Right cardiac atrium (tissue), 5 donors: ENCODE data around the gene TMEM14A. TPM values are rescaled to one million over a fixed set of nuclear protein-coding genes. Genes with fewer than 3 reads are reported as not detected.
"Not testable (repeated sequence)": the region's sequence is repeated elsewhere in the genome, so short reads cannot be mapped to it uniquely, and the experiment has no call there.

ENCODE experiments used
- ATAC-seq, 2 donors: fragments of 200-7000 bp; cut with Tn5 transposase; one replicate each; pipeline versions ENCODE4 v1.8.0 to v1.9.1; 2020; ENCODE audit warnings: moderate library complexity in 2 of 2, mild to moderate bottlenecking in 1 of 2
- DNase-seq, 3 donors: peaks; one replicate each; pipeline ENCODE4 v3.0.0-alpha.2; 2020
- H3K27ac ChIP-seq: one replicate; pipeline ENCODE4 v1.5.1; 2013; ENCODE audit warnings: mild to moderate bottlenecking, low read length, control low read depth, moderate library complexity
- H3K27me3 ChIP-seq: one replicate; pipeline ENCODE4 v1.6.1; 2013; ENCODE audit not compliant: control insufficient read depth, insufficient read depth
- H3K4me1 ChIP-seq: one replicate; pipeline ENCODE4 v1.6.1; 2013; ENCODE audit warnings: low read length; ENCODE audit not compliant: control insufficient read depth, insufficient read depth
- H3K4me3 ChIP-seq: one replicate; pipeline ENCODE4 v1.5.1; 2013; ENCODE audit warnings: low read length, control low read depth
- H3K9me3 ChIP-seq: one replicate; pipeline ENCODE4 v1.6.1; 2013; ENCODE audit warnings: low read length; ENCODE audit not compliant: control insufficient read depth
- WGBS: extraction: QIAGEN DNeasy Blood & Tissue Kit; methylation state at CpG from one replicate; pipeline ENCODE4 v1.1.7; 2013; 5-methylcytosine and 5-hydroxymethylcytosine counted together
- intact Hi-C, 4 donors: fragments of 100-400 bp; cut with DNase I; formaldehyde crosslinking; loops; one replicate each; pipeline versions ENCODE4 v1.11.0 to v1.14.0; 2022 to 2023
- polyA plus RNA-seq: library from polyadenylated mRNA; stranded (reverse); fragments of 200-250 nt; gene quantifications from one replicate; pipeline ENCODE4 v1.2.3, GENCODE V29; 2013
- total RNA-seq, 4 donors: library from RNA; stranded (reverse); fragmentation: NEBNext Ultra II Directional; extraction: Animal tissue kit (Norgen Biotek cat#: 25700); gene quantifications; one replicate each; pipeline ENCODE4 v1.2.1, GENCODE V29; 2021
- donor health status: healthy with polysubstance abuse.
- donor health status: DM: no; HTN: yes; CAD: no.
- donor health status: DM: no; HTN: no; CAD: no.
- donor health status: DM: no; HTN: yes; CAD: no; lungs with severe emphysema.
- donor health status: DM: yes; HTN: yes; CAD: no.

Gene TMEM14A
- total and polyA plus RNA-seq, 5 donors = 8.7 to 19.5 (median 15.2) TPM

GRCh38 chr6:52666523-52666922, 4.4 kb upstream of the TMEM14A start:
- Histone ChIP-seq H3K27me3 (no peaks in the 10 kb centered on the region), H3K4me1 (peaks cover 8% of the 10 kb centered on the region), H3K9me3 (no peaks in the 10 kb centered on the region), H3K27ac (no peak overlapping the region), H3K4me3 (no peak overlapping the region)
- intact Hi-C loops = loop anchor here in 2 of 4 donors (10.0 kb wide), 2 partner anchors 72 to 382 kb away; partner anchors contain the start of gene MCM3 (in 1 of the 2)
- WGBS = 98% methylated on average over 2 of the region's 2 CpGs
- ATAC-seq (no peak), DNase-seq (no peak)

GRCh38 chr6:52667572-52667971, 3.3 kb upstream of the TMEM14A start:
- no peaks in the 10 kb centered on the region for H3K27me3 ChIP-seq
- intact Hi-C loops = loop anchor here in 2 of 4 donors (10.0 kb wide), 2 partner anchors 73 to 383 kb away; partner anchors contain the start of gene MCM3 (in 1 of the 2)
- WGBS = 71% methylated on average over 1 of the region's 1 CpG
- no peaks in the 10 kb centered on the region for H3K9me3 ChIP-seq
- DNase-seq (no peak), ATAC-seq (no peak)
- peaks cover 8% of the 10 kb centered on the region for H3K4me1 ChIP-seq
- H3K27ac ChIP-seq = no peak overlapping the region
- H3K4me3 ChIP-seq = no peak overlapping the region

DNA sequence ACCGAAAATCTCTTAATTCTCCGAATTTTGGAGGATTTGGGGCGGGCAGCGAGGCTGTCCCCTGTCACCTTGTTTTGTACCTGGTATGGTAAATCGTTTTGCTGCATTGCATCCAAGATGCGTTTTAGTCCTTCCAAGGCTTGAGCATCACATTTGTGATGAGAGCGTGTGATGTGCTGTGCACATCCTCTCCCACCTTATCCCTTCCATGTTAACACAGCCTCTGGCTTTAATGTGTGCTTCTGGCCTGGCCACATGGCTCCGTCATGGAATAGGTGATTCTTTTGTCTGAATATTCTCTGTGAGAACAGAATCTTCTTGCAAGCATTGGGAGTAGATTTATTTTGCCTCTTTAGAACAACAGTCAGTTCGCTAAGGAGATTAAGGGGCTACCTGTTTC, 763 bp downstream of the TMEM14A start:
- 74% methylated on average over 9 of the region's 9 CpGs for WGBS
- intact Hi-C loops = loop anchor here in 1 of 4 donors (5.0 kb wide), 1 partner anchor 384 kb away; no protein-coding TSS in a partner anchor
- Histone ChIP-seq H3K4me1 (no peaks in the 10 kb centered on the region), H3K9me3 (no peaks in the 10 kb centered on the region), H3K27ac (no peak overlapping the region), H3K27me3 (no peaks in the 10 kb centered on the region), H3K4me3 (peak overlapping the region; percentile 43)
- no peak for DNase-seq
- no peak for ATAC-seq

DNA sequence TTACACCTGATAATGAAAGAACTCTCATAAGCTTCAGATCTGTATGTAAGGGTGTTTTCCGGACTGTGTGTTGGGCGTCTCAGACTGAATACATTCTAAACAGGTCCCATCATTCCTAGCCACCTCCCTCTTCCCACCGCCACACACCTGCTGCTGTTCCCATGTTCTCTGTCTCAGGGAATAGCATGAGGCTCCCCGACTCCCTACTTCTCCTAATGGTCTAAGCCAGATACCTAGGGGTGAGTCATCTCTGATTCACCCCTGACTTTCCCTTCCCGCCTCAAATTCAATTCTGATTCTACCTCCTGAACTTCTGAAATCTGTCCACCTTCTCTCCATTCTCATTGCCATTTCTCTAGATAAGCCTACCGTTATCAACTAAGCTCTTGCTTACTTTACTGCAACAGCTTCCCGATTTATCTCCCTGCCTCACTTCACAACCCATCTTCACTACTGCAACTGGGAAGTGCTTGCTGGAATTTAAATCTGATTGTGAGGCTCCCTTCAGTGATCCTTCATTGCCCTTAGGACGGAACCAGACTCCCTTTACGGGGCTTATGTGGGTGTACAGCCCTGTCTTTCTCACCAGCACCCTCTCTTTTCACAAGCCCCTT, 1.6 kb downstream of the TMEM14A start:
- DNase-seq (no peak), ATAC-seq (no peak)
- H3K27me3 ChIP-seq = no peaks in the 10 kb centered on the region
- WGBS = 90% methylated on average over 9 of the region's 9 CpGs
- intact Hi-C loops = loop anchor here in 1 of 4 donors (5.0 kb wide), 1 partner anchor 385 kb away; no protein-coding TSS in a partner anchor
- H3K4me3 ChIP-seq = no peak overlapping the region
- no peaks in the 10 kb centered on the region for H3K9me3 ChIP-seq
- H3K27ac ChIP-seq = no peak overlapping the region
- no peaks in the 10 kb centered on the region for H3K4me1 ChIP-seq

DNA sequence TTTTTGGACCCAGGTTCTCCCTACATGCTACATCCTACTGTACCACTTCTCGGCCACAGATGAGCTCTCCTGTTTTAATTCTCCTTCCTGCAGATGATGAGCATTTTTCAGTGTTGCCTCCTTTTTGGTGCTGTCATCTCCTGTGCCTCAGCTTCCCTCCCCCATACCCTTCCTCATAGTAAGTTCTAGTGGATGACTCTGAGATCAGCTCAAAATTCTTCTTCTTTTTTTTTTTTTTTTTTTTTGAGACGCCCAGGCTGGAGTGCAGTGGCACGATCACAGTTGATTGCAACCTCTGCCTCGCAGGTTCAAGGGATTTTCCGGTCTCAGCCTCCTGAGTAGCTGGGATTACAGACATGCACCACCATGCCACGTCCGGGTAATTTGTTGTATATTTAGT, 3.8 kb downstream of the TMEM14A start:
- Histone ChIP-seq H3K27me3 (no peaks in the 10 kb centered on the region), H3K4me3 (no peak overlapping the region), H3K27ac (no peak overlapping the region), H3K4me1 (no peaks in the 10 kb centered on the region), H3K9me3 (no peaks in the 10 kb centered on the region)
- ATAC-seq (no peak), DNase-seq (no peak)
- intact Hi-C loops = loop anchor here in 1 of 4 donors (5.0 kb wide), 1 partner anchor 387 kb away; no protein-coding TSS in a partner anchor
- WGBS = 85% methylated on average over 7 of the region's 7 CpGs

DNA sequence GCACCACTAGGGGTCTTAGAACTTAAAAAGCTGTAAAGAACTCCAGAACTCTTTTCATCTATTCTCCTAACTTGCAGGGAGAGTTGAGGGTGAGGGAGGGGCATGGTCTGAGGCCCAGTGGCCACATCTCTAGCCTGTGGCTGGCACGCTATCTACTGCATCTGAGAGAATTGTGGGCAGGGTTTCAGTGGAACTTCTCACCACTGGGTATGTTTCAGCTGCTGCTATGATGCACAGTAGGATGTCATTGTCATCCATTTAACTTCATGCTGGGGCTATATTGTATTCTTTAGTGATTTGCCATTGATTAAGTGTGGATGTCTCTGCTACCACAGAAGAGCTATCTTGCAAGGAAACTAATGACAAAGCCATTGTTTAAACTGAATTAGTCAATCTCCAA, 4.5 kb downstream of the TMEM14A start:
- intact Hi-C loops = no loop called here
- H3K4me3 ChIP-seq = no peak overlapping the region
- H3K27me3 ChIP-seq = no peaks in the 10 kb centered on the region
- ATAC-seq (no peak), DNase-seq (no peak)
- H3K4me1 ChIP-seq = no peaks in the 10 kb centered on the region
- H3K27ac ChIP-seq = no peak overlapping the region
- no peaks in the 10 kb centered on the region for H3K9me3 ChIP-seq
- WGBS = 91% methylated on average over 1 of the region's 1 CpG

DNA sequence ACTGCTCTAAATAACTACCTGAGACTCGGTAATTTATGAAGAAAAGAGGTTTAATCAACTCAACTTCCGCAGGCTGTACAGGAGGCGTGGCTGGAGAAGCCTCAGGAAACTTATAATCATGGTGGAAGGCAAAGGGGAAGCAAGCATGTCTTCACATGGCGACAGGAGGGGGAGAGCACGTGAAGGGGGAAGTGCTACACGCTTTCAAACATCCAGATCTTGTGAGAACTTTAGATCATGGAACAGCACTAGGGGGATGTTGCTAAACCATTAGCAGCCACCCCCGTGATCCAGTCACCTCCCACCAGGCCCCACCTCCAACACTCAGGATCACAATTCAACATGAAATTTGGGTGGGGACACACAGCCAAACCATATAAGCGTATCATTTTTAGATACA, 5.7 kb downstream of the TMEM14A start:
- 85% methylated on average over 8 of the region's 8 CpGs for WGBS
- intact Hi-C loops = not testable (repeated sequence)

DNA sequence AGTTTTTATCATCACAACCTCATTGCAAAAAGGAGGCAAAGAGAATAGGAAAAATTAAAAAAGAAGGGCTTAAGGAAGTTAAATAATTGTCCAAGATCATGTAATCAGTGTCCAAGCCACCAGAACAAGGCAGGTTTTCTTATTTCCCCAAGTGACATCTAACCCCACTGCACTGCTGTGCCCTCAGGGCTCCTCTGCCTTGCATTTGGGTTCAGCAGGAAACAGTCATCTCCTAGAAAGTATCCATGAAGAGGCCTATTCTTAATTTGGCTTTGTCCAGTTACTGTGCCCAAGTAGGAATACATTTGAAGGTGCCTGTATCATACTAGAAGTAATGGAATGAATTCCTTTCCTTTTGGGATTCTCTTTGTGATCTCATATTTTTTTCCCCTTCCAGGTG, 10.5 kb downstream of the TMEM14A start:
- Histone ChIP-seq H3K27ac (no peak overlapping the region), H3K27me3 (no peaks in the 10 kb centered on the region), H3K9me3 (no peaks in the 10 kb centered on the region), H3K4me3 (no peak overlapping the region), H3K4me1 (no peaks in the 10 kb centered on the region)
- DNase-seq = no peak
- intact Hi-C loops = no loop called here
- no peak for ATAC-seq

More for the DNA sequence above, 5.7 kb downstream of the TMEM14A start:
- H3K4me3 ChIP-seq, H3K27ac ChIP-seq, ATAC-seq, H3K4me1 ChIP-seq, H3K27me3 ChIP-seq, DNase-seq, H3K9me3 ChIP-seq: not testable (repeated sequence)

- ATAC-seq = no peak
- Histone ChIP-seq H3K27ac (no peak overlapping the region), H3K4me1 (no peaks in the 10 kb centered on the region), H3K9me3 (no peaks in the 10 kb centered on the region), H3K4me3 (no peak overlapping the region), H3K27me3 (no peaks in the 10 kb centered on the region)
- intact Hi-C loops = no loop called here
- 90% methylated on average over 6 of the region's 6 CpGs for WGBS
- DNase-seq = no peak
These were observed 16.2 kb downstream of the TMEM14A start for GRCh38 chr6:52686878-52687699.

GRCh38 chr6:52689857-52690256, 18.9 kb downstream of the TMEM14A start:
- ATAC-seq (no peak), DNase-seq (no peak)
- Histone ChIP-seq H3K9me3 (no peaks in the 10 kb centered on the region), H3K4me3 (no peak overlapping the region), H3K4me1 (no peaks in the 10 kb centered on the region), H3K27me3 (no peaks in the 10 kb centered on the region), H3K27ac (no peak overlapping the region)
- whole genome bisulfite sequencing = 93% methylated on average over 3 of the region's 3 CpGs
- intact Hi-C loops = no loop called here

GRCh38 chr6:52691718-52692117, 20.8 kb downstream of the TMEM14A start:
- intact Hi-C loops = no loop called here
- H3K27me3 ChIP-seq = no peaks in the 10 kb centered on the region
- WGBS = 87% methylated on average over 2 of the region's 2 CpGs
- no peak for ATAC-seq
- no peaks in the 10 kb centered on the region for H3K9me3 ChIP-seq
- H3K27ac ChIP-seq = no peak overlapping the region
- H3K4me1 ChIP-seq = no peaks in the 10 kb centered on the region
- no peak for DNase-seq
- no peak overlapping the region for H3K4me3 ChIP-seq
